ENCODE results near the gene ACTL7B. TPM values are rescaled to one million over a fixed set of nuclear protein-coding genes. Genes with fewer than 3 reads are reported as not detected.
"Not testable (repeated sequence)": the region's sequence is repeated elsewhere in the genome, so short reads cannot be mapped to it uniquely, and the experiment has no call there.

Gene ACTL7B
- total RNA-seq = 0.13 TPM

- ATAC-seq (peak; percentile 10), DNase-seq (ENCODE audit: low spot score) (no peak)
- intact Hi-C loops (cut with DNase I) = no loop called here
These were observed at the start of gene ACTL7B for GRCh38 chr9:108855888-108856287. TSS of gene ACTL7B (minus strand) at chr9:108855986. CDS start at chr9:108855930, 56 bp downstream.

- ATAC-seq (no peak), DNase-seq (ENCODE audit: low spot score) (no peak)
- intact Hi-C loops (cut with DNase I) = no loop called here
These were observed 49.7 kb upstream of the ACTL7B start for GRCh38 chr9:108905494-108905893.

GRCh38 chr9:108904161-108904560, 48.4 kb upstream of the ACTL7B start:
- ATAC-seq = no peak
- DNase-seq (ENCODE audit: low spot score) = no peak
- intact Hi-C loops (cut with DNase I) = no loop called here

- ATAC-seq = no peak
- intact Hi-C loops (cut with DNase I) = no loop called here
- DNase-seq (ENCODE audit: low spot score) = no peak
These were observed 47.8 kb upstream of the ACTL7B start for GRCh38 chr9:108903420-108904103.

- intact Hi-C loops (cut with DNase I) = no loop called here
- DNase-seq (ENCODE audit: low spot score) = no peak
- no peak for ATAC-seq
These were observed 44.4 kb upstream of the ACTL7B start for GRCh38 chr9:108900176-108900575.

- DNase-seq (ENCODE audit: low spot score); intact Hi-C loops (cut with DNase I); ATAC-seq: not testable (repeated sequence)
These were observed 43.4 kb upstream of the ACTL7B start for GRCh38 chr9:108899023-108899695.

GRCh38 chr9:108897324-108898096, 41.7 kb upstream of the ACTL7B start:
- no peak for ATAC-seq
- no peak for DNase-seq (ENCODE audit: low spot score)
- intact Hi-C loops (cut with DNase I) = no loop called here

- ATAC-seq (no peak), DNase-seq (ENCODE audit: low spot score) (no peak)
- intact Hi-C loops (cut with DNase I) = no loop called here
These were observed 38.6 kb upstream of the ACTL7B start for GRCh38 chr9:108894225-108894997.

- DNase-seq (ENCODE audit: low spot score) (no peak), ATAC-seq (no peak)
- intact Hi-C loops (cut with DNase I) = no loop called here
These were observed 33.9 kb upstream of the ACTL7B start for GRCh38 chr9:108889649-108890067.

- ATAC-seq; intact Hi-C loops (cut with DNase I); DNase-seq (ENCODE audit: low spot score): not testable (repeated sequence)
These were observed 30.9 kb upstream of the ACTL7B start for GRCh38 chr9:108886594-108887271.

GRCh38 chr9:108885643-108886348, 30.0 kb upstream of the ACTL7B start:
- intact Hi-C loops (cut with DNase I) = no loop called here
- no peak for ATAC-seq

GRCh38 chr9:108884701-108885100, 28.9 kb upstream of the ACTL7B start:
- no peak for ATAC-seq
- intact Hi-C loops (cut with DNase I) = no loop called here
- DNase-seq (ENCODE audit: low spot score) = no peak

More at GRCh38 chr9:108885643-108886348, 30.0 kb upstream of the ACTL7B start:
- no peak for DNase-seq (ENCODE audit: low spot score)

GRCh38 chr9:108883085-108883484, 27.3 kb upstream of the ACTL7B start:
- DNase-seq (ENCODE audit: low spot score) (no peak), ATAC-seq (no peak)
- intact Hi-C loops (cut with DNase I) = no loop called here

GRCh38 chr9:108882052-108882888, 26.5 kb upstream of the ACTL7B start:
- intact Hi-C loops (cut with DNase I) = no loop called here
- DNase-seq (ENCODE audit: low spot score) = no peak
- ATAC-seq = no peak

GRCh38 chr9:108880738-108881316, 25.0 kb upstream of the ACTL7B start:
- intact Hi-C loops (cut with DNase I) = no loop called here
- DNase-seq (ENCODE audit: low spot score) = no peak
- ATAC-seq = no peak

- ATAC-seq (no peak), DNase-seq (ENCODE audit: low spot score) (no peak)
- intact Hi-C loops (cut with DNase I) = no loop called here
These were observed 21.7 kb upstream of the ACTL7B start for GRCh38 chr9:108877524-108877923.

GRCh38 chr9:108876425-108876824, 20.6 kb upstream of the ACTL7B start:
- DNase-seq (ENCODE audit: low spot score) (no peak), ATAC-seq (no peak)
- intact Hi-C loops (cut with DNase I) = no loop called here
